SK-N-SH (cell line): ENCODE data around the gene AOAH. TPM values are rescaled to one million over a fixed set of nuclear protein-coding genes. Genes with fewer than 3 reads are reported as not detected.

Source experiments
- CTCF ChIA-PET: fragments of 300-600, 350-600 bp; formaldehyde crosslinking; extraction: SDS; loops from one replicate; lab custom pipeline; 2021; lab: Yijun Ruan, JAX
- POLR2A ChIA-PET: fragments of 350-600 bp; sonication (Branson Sonifier 250); formaldehyde crosslinking; extraction: SDS; loops from one replicate; lab custom pipeline; 2020; ENCODE audit warnings: antibody characterized with exemption, inconsistent platforms; lab: Yijun Ruan, JAX
- DNase-seq: peaks from one replicate; pipeline ENCODE4 v3.0.0; 2012
- H2AFZ ChIP-seq: fragments of 200-600 bp; sonication (generic); 2 replicates; pipeline ENCODE4 v1.8.1; 2016; ENCODE audit warnings: antibody characterized with exemption, mild to moderate bottlenecking, low read depth
- H3F3A ChIP-seq: fragments of 200-600 bp; sonication (generic); replicated peaks from 2 replicates; pipeline ENCODE3; 2016; ENCODE audit warnings: antibody characterized with exemption, mild to moderate bottlenecking; ENCODE audit not compliant: insufficient read depth
- H3K27ac ChIP-seq, 2 experiments: fragments of 200-500 bp in 1 of 2; fragments of 200-600 bp in 1 of 2; sonication (Bioruptor generic) in 1 of 2; sonication (generic), shearing (Covaris generic) in 1 of 2; 2 replicates each; pipeline versions ENCODE4 v1.5.1 to v1.6.1; 2014 to 2016; ENCODE audit warnings: low read depth in 2 of 2, inconsistent platforms in 1 of 2, low read length in 1 of 2, mild to moderate bottlenecking in 1 of 2, mixed read lengths in 1 of 2
- H3K27me3 ChIP-seq: fragments of 200-600 bp; sonication (generic), shearing (Covaris generic); 2 replicates; pipeline ENCODE4 v1.6.1; 2016; ENCODE audit warnings: mixed run types; ENCODE audit not compliant: insufficient read depth
- H3K36me3 ChIP-seq, 2 experiments: fragments of 200-500 bp in 1 of 2; fragments of 200-600 bp in 1 of 2; sonication (Bioruptor generic) in 1 of 2; sonication (generic) in 1 of 2; replicated peaks in 1 of 2; 2 replicates each; pipeline versions ENCODE3 to v1.5.1; 2014 to 2016; ENCODE audit warnings: low read length in 1 of 2, mild to moderate bottlenecking in 1 of 2; ENCODE audit not compliant: insufficient read depth in 2 of 2, control insufficient read depth in 1 of 2
- H3K4me1 ChIP-seq, 2 experiments: fragments of 200-500 bp in 1 of 2; fragments of 200-600 bp in 1 of 2; sonication (Bioruptor generic) in 1 of 2; sonication (generic), shearing (Covaris generic) in 1 of 2; 2 replicates each; pipeline versions ENCODE4 v1.5.1 to v1.6.1; 2014 to 2016; ENCODE audit warnings: low read depth in 1 of 2, low read length in 1 of 2, mixed run types in 1 of 2; ENCODE audit not compliant: insufficient read depth in 2 of 2, control insufficient read depth in 1 of 2
- H3K4me2 ChIP-seq: fragments of 200-600 bp; sonication (generic), shearing (Covaris generic); 2 replicates; pipeline ENCODE4 v1.6.1; 2017; ENCODE audit warnings: mixed run types
- H3K4me3 ChIP-seq, 2 experiments: fragments of 200-500 bp in 1 of 2; fragments of 200-600 bp in 1 of 2; sonication (Bioruptor generic) in 1 of 2; sonication (generic), shearing (Covaris generic) in 1 of 2; 2 replicates each; pipeline versions ENCODE4 v1.5.1 to v1.8.1; 2014 to 2016; ENCODE audit warnings: low read depth in 2 of 2, inconsistent platforms in 1 of 2, low read length in 1 of 2, mild to moderate bottlenecking in 1 of 2, mixed read lengths in 1 of 2, moderate library complexity in 1 of 2
- H3K79me2 ChIP-seq: fragments of 200-600 bp; sonication (generic); 2 replicates; pipeline ENCODE4 v1.8.1; 2017; ENCODE audit warnings: mild to moderate bottlenecking; ENCODE audit not compliant: insufficient read depth
- H3K9ac ChIP-seq: fragments of 200-600 bp; sonication (generic); 2 replicates; pipeline ENCODE4 v1.6.1; 2017; ENCODE audit warnings: mixed run types
- H3K9me2 ChIP-seq: fragments of 200-600 bp; sonication (generic); 2 replicates; pipeline ENCODE4 v1.6.1; 2017; ENCODE audit warnings: mixed run types
- H3K9me3 ChIP-seq: fragments of 200-600 bp; sonication (generic); 2 replicates; pipeline ENCODE4 v1.6.1; 2017; ENCODE audit warnings: mixed run types, mild to moderate bottlenecking, moderate library complexity
- H4K20me1 ChIP-seq: fragments of 200-600 bp; sonication (generic); 2 replicates; pipeline ENCODE4 v1.6.1; 2017; ENCODE audit warnings: mild to moderate bottlenecking, mixed run types; ENCODE audit not compliant: insufficient read depth
- EP300 ChIP-seq, 2 experiments: IDR thresholded peaks; 2 replicates each; pipeline versions ENCODE4 v1.4.0 to v1.6.1; 2012; ENCODE audit warnings: borderline replicate concordance in 1 of 2, low read depth in 1 of 2, low read length in 1 of 2
- EZH2phosphoT487 ChIP-seq: fragments of 200-600 bp; sonication (generic); IDR thresholded peaks from 2 replicates; pipeline ENCODE4 v1.6.1; 2017; ENCODE audit warnings: low read depth, mixed run types, mild to moderate bottlenecking, antibody characterized with exemption, moderate library complexity, borderline replicate concordance
- FOSL2 ChIP-seq: IDR thresholded peaks from 2 replicates; pipeline ENCODE4 v1.4.0; 2012; ENCODE audit warnings: low read depth, mild to moderate bottlenecking, moderate library complexity, borderline replicate concordance
- FOXJ3 ChIP-seq: sonication (generic); formaldehyde crosslinking; IDR thresholded peaks from 2 replicates; pipeline ENCODE4 v1.5.1; 2020; ENCODE audit warnings: mild to moderate bottlenecking, missing genetic modification reagents
- JUND ChIP-seq: IDR thresholded peaks from 2 replicates; pipeline ENCODE4 v1.4.0; 2012
- NFIC ChIP-seq: IDR thresholded peaks from 2 replicates; pipeline ENCODE4 v1.4.0; 2012; ENCODE audit warnings: borderline replicate concordance
- POLR2AphosphoS5 ChIP-seq: IDR thresholded peaks from 2 replicates; pipeline ENCODE4 v1.6.1; 2012; ENCODE audit warnings: low read depth, low read length
- RAD21 ChIP-seq: IDR thresholded peaks from 2 replicates; pipeline ENCODE4 v1.6.1; 2012; ENCODE audit warnings: mild to moderate bottlenecking, low read length
- RFX5 ChIP-seq: IDR thresholded peaks from 2 replicates; pipeline ENCODE4 v1.6.1; 2012; ENCODE audit warnings: mild to moderate bottlenecking, improper control_type of control experiment, low read length
- SMC3 ChIP-seq: IDR thresholded peaks from 2 replicates; pipeline ENCODE4 v1.6.1; 2012; ENCODE audit warnings: low read depth, low read length, improper control_type of control experiment
- TAF1 ChIP-seq: IDR thresholded peaks from 2 replicates; pipeline ENCODE4 v1.6.1; 2012; ENCODE audit warnings: low read depth, mild to moderate bottlenecking, low read length, moderate library complexity, borderline replicate concordance
- TCF12 ChIP-seq: IDR thresholded peaks from 2 replicates; pipeline ENCODE4 v1.4.0; 2012
- YY1 ChIP-seq: IDR thresholded peaks from 2 replicates; pipeline ENCODE4 v1.4.0; 2012; ENCODE audit warnings: low read depth, mild to moderate bottlenecking
- WGBS: methylation state at CpG from one replicate; pipeline ENCODE4 v1.1.6; 2017; ENCODE audit warnings: low lambda C conversion rate; 5-methylcytosine and 5-hydroxymethylcytosine counted together
- polyA plus RNA-seq, 3 experiments: library from polyadenylated mRNA; depleted of rRNA; stranded (reverse); fragments of >200 nt; gene quantifications; 2 replicates each; pipeline ENCODE4 v1.2.3, GENCODE V29; 2012
- TF ChIP-seq, protein P1 (sequence below): fragments of 150-350 bp; IDR thresholded peaks from 2 replicates; pipeline ENCODE4 v1.6.1; 2017; ENCODE audit warnings: antibody characterized with exemption, low read length, low read depth, borderline replicate concordance
- TF ChIP-seq, protein P2 (sequence below): fragments of 150-350 bp; IDR thresholded peaks from 2 replicates; pipeline ENCODE4 v1.6.1; 2016; ENCODE audit warnings: mild to moderate bottlenecking, low read depth, low read length
- TF ChIP-seq, protein P3 (sequence below): IDR thresholded peaks from 2 replicates; pipeline ENCODE4 v1.4.0; 2012; ENCODE audit warnings: low read depth

AOAH gene
- polyA plus RNA-seq, 1 of the 3 experiments (the other 2 are of a cell fraction), result not detected

DNA sequence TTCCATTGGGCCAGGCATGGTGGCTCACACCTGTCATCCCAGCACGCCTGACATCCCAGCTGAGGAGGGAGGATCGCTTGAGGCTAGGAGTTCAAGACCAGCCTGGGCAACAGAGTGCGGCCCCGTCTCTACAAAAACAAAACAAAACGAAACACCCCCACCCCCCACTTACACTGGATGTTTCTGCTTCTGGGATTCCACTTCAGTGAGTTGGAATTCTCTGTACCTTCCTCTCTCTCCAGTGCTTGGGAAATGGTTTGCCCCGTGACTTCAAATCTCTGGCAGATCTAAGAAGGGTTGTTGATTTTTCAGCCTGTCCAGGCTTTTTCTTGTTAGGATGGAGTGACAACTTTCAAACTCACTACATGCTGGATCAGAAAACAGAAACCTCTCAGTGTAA lies 227.7 kb downstream of the AOAH start:
- CTCF ChIA-PET, result interaction anchor here (0.9 to 2.4 kb wide), 4 partner anchors 9 to 702 kb away, joined by 3 to 10 read pairs (median 6); no protein-coding TSS in a partner anchor
- H3K27ac ChIP-seq, result no peak overlapping the region
- H3K4me2 ChIP-seq, result no peak overlapping the region
- WGBS, result 70% methylated on average over 6 of the region's 6 CpGs
- H3K79me2 ChIP-seq, result no peaks in the 10 kb centered on the region
- no peaks in the 10 kb centered on the region for H3K27me3 ChIP-seq
- H3K4me1 ChIP-seq, result no peaks in the 10 kb centered on the region
- POLR2A ChIA-PET, result no interaction called here
- H3K9me3 ChIP-seq, result no peaks in the 10 kb centered on the region
- no peak overlapping the region for H2AFZ ChIP-seq
- H3K36me3 ChIP-seq, result no peaks in the 10 kb centered on the region
- TF ChIP-seq, protein P1, sequence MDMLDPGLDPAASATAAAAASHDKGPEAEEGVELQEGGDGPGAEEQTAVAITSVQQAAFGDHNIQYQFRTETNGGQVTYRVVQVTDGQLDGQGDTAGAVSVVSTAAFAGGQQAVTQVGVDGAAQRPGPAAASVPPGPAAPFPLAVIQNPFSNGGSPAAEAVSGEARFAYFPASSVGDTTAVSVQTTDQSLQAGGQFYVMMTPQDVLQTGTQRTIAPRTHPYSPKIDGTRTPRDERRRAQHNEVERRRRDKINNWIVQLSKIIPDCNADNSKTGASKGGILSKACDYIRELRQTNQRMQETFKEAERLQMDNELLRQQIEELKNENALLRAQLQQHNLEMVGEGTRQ, result no peak
- TF ChIP-seq, protein P2, sequence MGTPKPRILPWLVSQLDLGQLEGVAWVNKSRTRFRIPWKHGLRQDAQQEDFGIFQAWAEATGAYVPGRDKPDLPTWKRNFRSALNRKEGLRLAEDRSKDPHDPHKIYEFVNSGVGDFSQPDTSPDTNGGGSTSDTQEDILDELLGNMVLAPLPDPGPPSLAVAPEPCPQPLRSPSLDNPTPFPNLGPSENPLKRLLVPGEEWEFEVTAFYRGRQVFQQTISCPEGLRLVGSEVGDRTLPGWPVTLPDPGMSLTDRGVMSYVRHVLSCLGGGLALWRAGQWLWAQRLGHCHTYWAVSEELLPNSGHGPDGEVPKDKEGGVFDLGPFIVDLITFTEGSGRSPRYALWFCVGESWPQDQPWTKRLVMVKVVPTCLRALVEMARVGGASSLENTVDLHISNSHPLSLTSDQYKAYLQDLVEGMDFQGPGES, result no peak
- no peak overlapping the region for H3K9ac ChIP-seq
- H3F3A ChIP-seq, result no peaks in the 10 kb centered on the region
- no peak overlapping the region for H3K4me3 ChIP-seq
- H3K9me2 ChIP-seq, result no peaks in the 10 kb centered on the region
- H4K20me1 ChIP-seq, result no peaks in the 10 kb centered on the region
- DNase-seq, result no peak

DNA sequence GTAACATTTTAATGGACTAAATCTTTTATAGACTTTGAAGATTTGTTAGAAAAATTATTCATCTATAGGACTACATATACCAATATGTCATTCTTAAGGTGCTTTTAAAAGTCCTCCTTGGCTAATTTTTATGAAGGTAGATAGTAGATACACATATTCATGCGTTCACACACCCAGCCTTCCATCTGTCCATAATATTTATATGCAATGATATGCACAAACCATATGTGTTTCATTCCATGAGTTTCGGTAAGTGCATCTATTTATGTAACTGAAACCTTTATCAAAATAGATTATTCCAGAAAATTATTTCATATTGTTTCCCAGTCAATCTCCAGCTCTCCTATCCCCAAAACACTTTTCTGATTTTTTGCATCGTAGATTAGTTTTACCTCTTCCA lies 233.0 kb downstream of the AOAH start:
- Histone ChIP-seq H3K4me1 (0 out of 4 replicates have a peak, but pooled peaks cover 0 to 2% of the 10 kb centered on the region in 2 experiments), H3K79me2 (no peaks in the 10 kb centered on the region), H4K20me1 (no peaks in the 10 kb centered on the region), H3K4me3 (no peak overlapping the region), H3K27ac (no peak overlapping the region), H3K9ac (no peak overlapping the region)
- WGBS, result 48% methylated on average over 3 of the region's 3 CpGs
- TF ChIP-seq, protein P3, sequence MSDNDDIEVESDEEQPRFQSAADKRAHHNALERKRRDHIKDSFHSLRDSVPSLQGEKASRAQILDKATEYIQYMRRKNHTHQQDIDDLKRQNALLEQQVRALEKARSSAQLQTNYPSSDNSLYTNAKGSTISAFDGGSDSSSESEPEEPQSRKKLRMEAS, result no peak
- TF ChIP-seq FOSL2, result no peak
- TF ChIP-seq JUND, result no peak
- TF ChIP-seq FOXJ3 (CRISPR knock-in tag), result no peak
- no peak for TF ChIP-seq TAF1
- no peak for TF ChIP-seq EZH2phosphoT487
- TF ChIP-seq RAD21, result no peak
- no peak for TF ChIP-seq TCF12
- TF ChIP-seq SMC3, result no peak
- no peak for TF ChIP-seq EP300 (IDR thresholded peaks at IDR 0.05; ENCODE audit: borderline replicate concordance in 1 of 2, low read depth in 1 of 2, low read length in 1 of 2)
- TF ChIP-seq, protein P1, result no peak
- no peak for TF ChIP-seq RFX5
- TF ChIP-seq YY1, result no peak
- TF ChIP-seq NFIC, result no peak
- TF ChIP-seq POLR2AphosphoS5, result no peak
- TF ChIP-seq, all 33 proteins: peak for 0
- Histone ChIP-seq H3K9me2 (no peaks in the 10 kb centered on the region), H3K4me2 (no peak overlapping the region), H3K36me3 (no peaks in the 10 kb centered on the region), H3K27me3 (no peaks in the 10 kb centered on the region), H3F3A (no peaks in the 10 kb centered on the region), H2AFZ (no peak overlapping the region), H3K9me3 (no peaks in the 10 kb centered on the region)
- CTCF ChIA-PET, result interaction anchor here (4.1 to 10.8 kb wide), 5 partner anchors 50 to 706 kb away, joined by 16 to 306 read pairs (median 162); no protein-coding TSS in a partner anchor
- POLR2A ChIA-PET, result no interaction called here
- no peak for DNase-seq
